Hepatocyte (in vitro differentiated cells): ENCODE results near the gene UNC5A. TPM values are rescaled to one million over a fixed set of nuclear protein-coding genes. Genes with fewer than 3 reads are reported as not detected.

Experiments used
- DNase-seq: peaks from one replicate; pipeline ENCODE4 v3.0.0-alpha.2; 2016; ENCODE audit warnings: low spot score
- H2AFZ ChIP-seq: fragments of 200-600 bp; sonication (generic); 2 replicates; pipeline ENCODE4 v1.6.0; 2016; ENCODE audit warnings: antibody characterized with exemption, mild to moderate bottlenecking
- H3K27ac ChIP-seq: fragments of 200-600 bp; sonication (generic); 2 replicates; pipeline ENCODE4 v1.5.1; 2016; ENCODE audit warnings: mild to moderate bottlenecking
- H3K27me3 ChIP-seq: fragments of 200-600 bp; sonication (generic); 2 replicates; pipeline ENCODE4 v1.6.1; 2016
- H3K36me3 ChIP-seq: fragments of 200-600 bp; sonication (generic); replicated peaks from 2 replicates; pipeline ENCODE4 v1.5.1; 2016; ENCODE audit warnings: low read depth; ENCODE audit not compliant: insufficient read depth
- H3K4me1 ChIP-seq: fragments of 200-600 bp; sonication (generic); 2 replicates; pipeline ENCODE4 v1.5.1; 2016; ENCODE audit warnings: mild to moderate bottlenecking, moderate library complexity; ENCODE audit not compliant: insufficient read depth
- H3K4me2 ChIP-seq: fragments of 200-600 bp; sonication (generic); 2 replicates; pipeline ENCODE4 v1.6.0; 2016
- H3K4me3 ChIP-seq: fragments of 200-600 bp; sonication (generic); 2 replicates; pipeline ENCODE4 v1.5.1; 2016; ENCODE audit warnings: mild to moderate bottlenecking
- H3K79me2 ChIP-seq: fragments of 200-600 bp; sonication (generic); 2 replicates; pipeline ENCODE4 v1.6.0; 2017; ENCODE audit warnings: mild to moderate bottlenecking
- H3K9me2 ChIP-seq: fragments of 200-600 bp; sonication (generic); replicated peaks from 2 replicates; pipeline ENCODE4 v1.6.0; 2017; ENCODE audit warnings: mild to moderate bottlenecking; ENCODE audit not compliant: insufficient read depth
- H3K9me3 ChIP-seq: fragments of 200-600 bp; sonication (generic); 2 replicates; pipeline ENCODE4 v1.5.1; 2016; ENCODE audit warnings: low read depth, mild to moderate bottlenecking
- H4K20me1 ChIP-seq: fragments of 200-600 bp; sonication (generic); 2 replicates; pipeline ENCODE4 v1.6.0; 2016; ENCODE audit warnings: mild to moderate bottlenecking; ENCODE audit not compliant: insufficient read depth, poor library complexity, severe bottlenecking
- CTCF ChIP-seq: fragments of 200-600 bp; sonication (generic); IDR thresholded peaks from 2 replicates; pipeline ENCODE4 v1.5.1; 2016; ENCODE audit warnings: antibody characterized with exemption, mild to moderate bottlenecking; ENCODE audit not compliant: poor library complexity
- EZH2 ChIP-seq: fragments of 200-600 bp; sonication (generic); IDR thresholded peaks from 2 replicates; pipeline ENCODE4 v1.6.1; 2016; ENCODE audit warnings: antibody characterized with exemption, mild to moderate bottlenecking, borderline replicate concordance
- EZH2phosphoT487 ChIP-seq: fragments of 200-600 bp; sonication (generic); IDR thresholded peaks from one replicate; pipeline ENCODE4 v1.6.1; 2018; ENCODE audit warnings: antibody characterized with exemption, mild to moderate bottlenecking, low read depth, moderate library complexity; ENCODE audit not compliant: unreplicated experiment, severe bottlenecking
- WGBS: methylation state at CpG from one replicate; pipeline ENCODE4 v1.1.6; 2016; ENCODE audit warnings: low lambda C conversion rate; ENCODE audit errors: missing lambda C conversion rate; 5-methylcytosine and 5-hydroxymethylcytosine counted together
- polyA plus RNA-seq: library from polyadenylated mRNA; unstranded; fragments of >200 nt; fragmentation: Nextera tagmentation; extraction: Ambion mirVana; gene quantifications from 2 replicates; pipeline ENCODE4 v1.2.1, GENCODE V29; 2016
- total RNA-seq: library from RNA; depleted of rRNA; stranded (reverse); fragments of >200 nt; gene quantifications from 2 replicates; pipeline ENCODE4 v1.2.3, GENCODE V29; 2014

Gene UNC5A
- total and polyA plus RNA-seq, 2 experiments from 2014 or later: 0.10 to 1.1 TPM

DNA sequence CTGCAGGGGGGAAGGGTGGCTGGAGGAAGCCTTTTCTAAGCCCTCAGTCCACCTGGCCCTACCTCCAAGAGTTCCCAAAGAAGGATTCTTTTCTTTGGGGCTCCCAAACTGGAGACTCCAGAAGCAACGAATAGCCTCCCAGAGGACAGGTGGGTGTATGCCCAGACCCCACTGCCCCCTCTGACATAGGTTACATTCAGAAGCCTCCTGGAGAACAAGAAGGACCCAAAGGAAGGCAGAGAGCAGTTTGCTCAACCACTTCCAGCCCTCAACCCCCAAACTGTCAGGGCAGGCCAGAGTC lies 78.5 kb downstream of the UNC5A start:
- Histone ChIP-seq H3K9me2 (no peaks in the 10 kb centered on the region), H3K27ac (no peak overlapping the region), H3K4me1 (no peaks in the 10 kb centered on the region), H3K27me3 (peaks cover 5% of the 10 kb centered on the region), H3K36me3 (no peaks in the 10 kb centered on the region), H2AFZ (no peak overlapping the region), H3K79me2 (no peaks in the 10 kb centered on the region), H4K20me1 (no peaks in the 10 kb centered on the region), H3K4me2 (no peak overlapping the region), H3K9me3 (no peaks in the 10 kb centered on the region), H3K4me3 (no peak overlapping the region)
- 63% methylated on average over 1 of the region's 1 CpG for WGBS
- DNase-seq: no peak
- TF ChIP-seq EZH2: no peak
- TF ChIP-seq CTCF: no peak
- no peak for TF ChIP-seq EZH2phosphoT487

DNA sequence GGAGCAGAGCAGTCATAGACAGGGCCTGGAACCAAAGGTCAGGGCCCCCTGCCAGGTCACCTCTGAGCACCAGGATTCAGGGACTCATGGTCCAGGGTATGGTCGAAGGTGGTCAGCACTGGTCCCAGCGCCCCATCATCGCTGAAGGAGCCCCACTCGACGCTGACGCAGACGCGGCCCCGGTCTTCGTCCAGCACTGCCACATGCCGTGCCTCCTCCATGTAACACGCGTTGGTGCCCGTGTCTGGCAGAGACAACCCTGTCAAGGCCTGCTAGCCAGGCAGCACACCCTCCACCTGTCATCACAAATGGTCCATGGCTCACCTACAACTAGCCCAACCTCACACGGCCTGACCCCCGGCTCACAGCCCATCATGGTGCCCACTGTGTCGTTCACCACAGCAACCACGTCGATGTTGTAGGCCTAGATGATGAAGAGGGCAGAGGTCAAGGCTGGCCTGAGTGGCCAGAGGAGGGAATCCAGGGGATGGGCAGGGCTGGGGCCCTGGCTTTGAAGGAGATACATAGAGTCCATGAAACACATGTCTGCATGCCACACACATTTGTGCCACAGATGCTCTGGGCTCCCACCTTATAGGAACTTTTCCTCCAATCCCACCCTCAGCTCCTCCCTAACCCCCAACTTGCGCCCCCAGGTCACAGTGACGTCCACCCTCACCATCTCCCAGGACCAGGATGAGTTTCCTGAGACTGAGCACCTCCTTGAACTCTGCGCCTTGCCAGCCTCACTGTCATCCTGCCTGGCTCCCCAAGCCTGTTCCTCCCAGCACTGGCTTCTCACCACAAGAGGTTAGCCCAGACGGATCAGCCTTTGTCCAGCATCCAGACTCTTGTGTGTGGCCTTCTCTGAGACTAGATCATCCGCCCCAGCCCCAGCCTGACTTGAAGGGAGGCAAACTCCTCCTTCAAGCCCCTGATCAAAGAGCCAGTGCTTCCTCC lies 79.2 kb downstream of the UNC5A start:
- Histone ChIP-seq H3K4me2 (no peak overlapping the region), H4K20me1 (no peaks in the 10 kb centered on the region), H3K9me3 (no peaks in the 10 kb centered on the region), H3K4me1 (no peaks in the 10 kb centered on the region), H3K4me3 (no peak overlapping the region), H3K36me3 (no peaks in the 10 kb centered on the region), H2AFZ (no peak overlapping the region), H3K27ac (no peak overlapping the region), H3K9me2 (no peaks in the 10 kb centered on the region), H3K79me2 (no peaks in the 10 kb centered on the region), H3K27me3 (peaks cover 5% of the 10 kb centered on the region)
- DNase-seq: no peak
- TF ChIP-seq EZH2phosphoT487 (no peak), EZH2 (no peak), CTCF (no peak)
- 94% methylated on average over 22 of the region's 24 CpGs for WGBS

- no peaks in the 10 kb centered on the region for H3K9me3 ChIP-seq
- no peak overlapping the region for H3K4me2 ChIP-seq
- H3K4me3 ChIP-seq: no peak overlapping the region
- H3K4me1 ChIP-seq: no peaks in the 10 kb centered on the region
- no peaks in the 10 kb centered on the region for H3K9me2 ChIP-seq
- no peaks in the 10 kb centered on the region for H4K20me1 ChIP-seq
- no peak overlapping the region for H3K27ac ChIP-seq
- no peaks in the 10 kb centered on the region for H3K36me3 ChIP-seq
- peaks cover 5% of the 10 kb centered on the region for H3K27me3 ChIP-seq
- WGBS: 86% methylated on average over 9 of the region's 9 CpGs
- no peaks in the 10 kb centered on the region for H3K79me2 ChIP-seq
- DNase-seq: no peak
- TF ChIP-seq CTCF: no peak
- no peak for TF ChIP-seq EZH2phosphoT487
- no peak for TF ChIP-seq EZH2
- H2AFZ ChIP-seq: no peak overlapping the region
Observed at GRCh38 chr5:176890455-176891330, 80.3 kb downstream of the UNC5A start.
